ENCODE measurements around the gene OLFM1. TPM values are rescaled to one million over a fixed set of nuclear protein-coding genes. Genes with fewer than 3 reads are reported as not detected.

OLFM1 gene
- total RNA-seq, 1 donor from 2014 or later = 5.5 TPM

- Histone ChIP-seq H3K36me3 (ENCODE audit: insufficient read depth, low read length) (no peaks in the 10 kb centered on the region), H3K79me2 (ENCODE audit: insufficient read depth, low read length) (no peaks in the 10 kb centered on the region), H3K4me2 (ENCODE audit: low read length) (no peak overlapping the region), H3K4me3 (ENCODE audit: insufficient read depth, low read depth, low read length) (no peak overlapping the region), H4K20me1 (ENCODE audit: insufficient read depth, low read length) (no peaks in the 10 kb centered on the region), H3K27me3 (ENCODE audit: insufficient read depth, low read length) (no peaks in the 10 kb centered on the region), H3K27ac (ENCODE audit: low read depth, low read length) (no peak overlapping the region), H3K9ac (ENCODE audit: low read length) (no peak overlapping the region), H3K4me1 (ENCODE audit: insufficient read depth, low read length) (no peaks in the 10 kb centered on the region), H3K9me3 (ENCODE audit: insufficient read depth, low read depth, low read length) (no peaks in the 10 kb centered on the region), H2AFZ (ENCODE audit: low read depth, low read length) (no peak overlapping the region)
- Mint-ChIP-seq H3K4me1 (ENCODE audit: low read depth, unreplicated experiment) (no peaks in the 10 kb centered on the region), H3K36me3 (ENCODE audit: low read depth, unreplicated experiment) (no peaks in the 10 kb centered on the region), H3K27ac (ENCODE audit: unreplicated experiment) (no peak overlapping the region), H3K27me3 (ENCODE audit: low read depth, unreplicated experiment) (peaks cover 50% of the 10 kb centered on the region), H3K9me3 (ENCODE audit: unreplicated experiment) (no peaks in the 10 kb centered on the region), H3K4me3 (ENCODE audit: unreplicated experiment) (no peak overlapping the region)
- TF ChIP-seq CTCF (IDR thresholded peaks at IDR 0.05; ENCODE audit: insufficient read depth, low read depth, low read length) (no peak), EZH2 (IDR thresholded peaks at IDR 0.05; ENCODE audit: insufficient read depth, low read length) (no peak)
- DNase-seq (ENCODE audit: low read depth) = no peak
- no peak for FAIRE-seq
Measured at GRCh38 chr9:135100725-135101410, 13.4 kb downstream of the OLFM1 start.

GRCh38 chr9:135101486-135101885 is 14.0 kb downstream of the OLFM1 start:
- Histone ChIP-seq H3K4me3 (ENCODE audit: insufficient read depth, low read depth, low read length) (no peak overlapping the region), H3K36me3 (ENCODE audit: insufficient read depth, low read length) (no peaks in the 10 kb centered on the region), H3K9ac (ENCODE audit: low read length) (no peak overlapping the region), H3K9me3 (ENCODE audit: insufficient read depth, low read depth, low read length) (no peaks in the 10 kb centered on the region), H3K27ac (ENCODE audit: low read depth, low read length) (no peak overlapping the region), H3K79me2 (ENCODE audit: insufficient read depth, low read length) (no peaks in the 10 kb centered on the region), H4K20me1 (ENCODE audit: insufficient read depth, low read length) (no peaks in the 10 kb centered on the region), H3K27me3 (ENCODE audit: insufficient read depth, low read length) (no peaks in the 10 kb centered on the region), H3K4me2 (ENCODE audit: low read length) (no peak overlapping the region), H2AFZ (ENCODE audit: low read depth, low read length) (no peak overlapping the region), H3K4me1 (ENCODE audit: insufficient read depth, low read length) (no peaks in the 10 kb centered on the region)
- DNase-seq (ENCODE audit: low read depth) = no peak
- TF ChIP-seq CTCF (IDR thresholded peaks at IDR 0.05; ENCODE audit: insufficient read depth, low read depth, low read length) = no peak
- TF ChIP-seq EZH2 (IDR thresholded peaks at IDR 0.05; ENCODE audit: insufficient read depth, low read length) = no peak
- no peak for FAIRE-seq
- Mint-ChIP-seq H3K4me1 (ENCODE audit: low read depth, unreplicated experiment) (no peaks in the 10 kb centered on the region), H3K27me3 (ENCODE audit: low read depth, unreplicated experiment) (peaks cover 54% of the 10 kb centered on the region), H3K27ac (ENCODE audit: unreplicated experiment) (no peak overlapping the region), H3K4me3 (ENCODE audit: unreplicated experiment) (no peak overlapping the region), H3K9me3 (ENCODE audit: unreplicated experiment) (no peaks in the 10 kb centered on the region), H3K36me3 (ENCODE audit: low read depth, unreplicated experiment) (no peaks in the 10 kb centered on the region)

- Histone ChIP-seq H3K4me1 (ENCODE audit: insufficient read depth, low read length) (no peaks in the 10 kb centered on the region), H3K4me3 (ENCODE audit: insufficient read depth, low read depth, low read length) (no peak overlapping the region), H3K9me3 (ENCODE audit: insufficient read depth, low read depth, low read length) (no peaks in the 10 kb centered on the region), H3K27ac (ENCODE audit: low read depth, low read length) (no peak overlapping the region), H3K4me2 (ENCODE audit: low read length) (no peak overlapping the region), H4K20me1 (ENCODE audit: insufficient read depth, low read length) (no peaks in the 10 kb centered on the region), H3K36me3 (ENCODE audit: insufficient read depth, low read length) (no peaks in the 10 kb centered on the region), H3K27me3 (ENCODE audit: insufficient read depth, low read length) (no peaks in the 10 kb centered on the region), H2AFZ (ENCODE audit: low read depth, low read length) (no peak overlapping the region), H3K9ac (ENCODE audit: low read length) (no peak overlapping the region), H3K79me2 (ENCODE audit: insufficient read depth, low read length) (no peaks in the 10 kb centered on the region)
- DNase-seq (ENCODE audit: low read depth) (no peak), FAIRE-seq (no peak)
- H3K27me3 Mint-ChIP-seq (ENCODE audit: low read depth, unreplicated experiment) = peaks cover 52% of the 10 kb centered on the region
- no peaks in the 10 kb centered on the region for H3K4me1 Mint-ChIP-seq (ENCODE audit: low read depth, unreplicated experiment)
- TF ChIP-seq EZH2 (IDR thresholded peaks at IDR 0.05; ENCODE audit: insufficient read depth, low read length) (no peak), CTCF (IDR thresholded peaks at IDR 0.05; ENCODE audit: insufficient read depth, low read depth, low read length) (no peak)
- H3K27ac Mint-ChIP-seq (ENCODE audit: unreplicated experiment) = no peak overlapping the region
- H3K4me3 Mint-ChIP-seq (ENCODE audit: unreplicated experiment) = no peak overlapping the region
- no peaks in the 10 kb centered on the region for H3K9me3 Mint-ChIP-seq (ENCODE audit: unreplicated experiment)
- H3K36me3 Mint-ChIP-seq (ENCODE audit: low read depth, unreplicated experiment) = no peaks in the 10 kb centered on the region
Measured at GRCh38 chr9:135101926-135102325, 14.5 kb downstream of the OLFM1 start.

Measured in astrocyte (in vitro differentiated cells and primary cell).